Aorta (tissue), 5 donors: Measurements from ENCODE around the gene TENM4. TPM values are rescaled to one million over a fixed set of nuclear protein-coding genes. Genes with fewer than 3 reads are reported as not detected.

Experiments used
- ATAC-seq: fragments of 200-7000 bp; cut with Tn5 transposase; one replicate; pipeline ENCODE4 v1.9.1; 2022; ENCODE audit warnings: moderate library complexity; ENCODE audit not compliant: low FRiP score
- DNase-seq, 2 donors: peaks; one replicate each; pipeline ENCODE4 v3.0.0-alpha.2; 2020
- H3K27ac ChIP-seq, 2 donors: one replicate each; pipeline ENCODE4 v1.5.1; 2013; ENCODE audit warnings: low read length in 2 of 2, mild to moderate bottlenecking in 2 of 2, moderate library complexity in 2 of 2, control low read depth in 1 of 2, inconsistent platforms in 1 of 2, low read depth in 1 of 2
- H3K27me3 ChIP-seq, 2 donors: one replicate each; pipeline ENCODE4 v1.6.1; 2013; ENCODE audit warnings: control low read depth in 1 of 2, low read length in 1 of 2, mild to moderate bottlenecking in 1 of 2, moderate library complexity in 1 of 2; ENCODE audit not compliant: insufficient read depth in 2 of 2, control insufficient read depth in 1 of 2
- H3K36me3 ChIP-seq, 2 donors: one replicate each; pipeline ENCODE4 v1.6.1; 2013; ENCODE audit warnings: control low read depth in 1 of 2, low read length in 1 of 2, mild to moderate bottlenecking in 1 of 2; ENCODE audit not compliant: insufficient read depth in 2 of 2, control insufficient read depth in 1 of 2
- H3K4me1 ChIP-seq, 2 donors: one replicate each; pipeline ENCODE4 v1.6.1; 2013; ENCODE audit warnings: low read length in 2 of 2, control low read depth in 1 of 2, mild to moderate bottlenecking in 1 of 2, moderate library complexity in 1 of 2; ENCODE audit not compliant: insufficient read depth in 2 of 2, control insufficient read depth in 1 of 2
- H3K4me3 ChIP-seq, 2 donors: one replicate each; pipeline ENCODE4 v1.5.1; 2013; ENCODE audit warnings: low read length in 2 of 2, control low read depth in 1 of 2, mild to moderate bottlenecking in 1 of 2
- H3K9me3 ChIP-seq: one replicate; pipeline ENCODE4 v1.6.1; 2013; ENCODE audit warnings: mild to moderate bottlenecking, low read length; ENCODE audit not compliant: control insufficient read depth
- WGBS, 2 donors: extraction: QIAGEN DNeasy Blood & Tissue Kit; methylation state at CpG; one replicate each; pipeline ENCODE4 v1.1.7; 2013; 5-methylcytosine and 5-hydroxymethylcytosine counted together
- intact Hi-C, 2 donors: fragments of 100-400 bp; cut with DNase I; formaldehyde crosslinking; loops; one replicate each; pipeline versions ENCODE4 v1.14.2 to v1.15.0; 2022
- polyA plus RNA-seq, 2 donors: library from polyadenylated mRNA; stranded (reverse); fragments of 200-250 nt; gene quantifications; one replicate each; pipeline ENCODE4 v1.2.3, GENCODE V29; 2013
- total RNA-seq, 2 donors: library from RNA; stranded (reverse); fragmentation: NEBNext Ultra II Directional; extraction: Animal tissue kit (Norgen Biotek cat#: 25700); gene quantifications; one replicate each; pipeline ENCODE4 v1.2.1, GENCODE V29; 2021
- donor health status: healthy with polysubstance abuse.
- donor health status: Bipolar disorder and iron deficiency.
- donor health status: DM: no; HTN: no; CAD: no.
- donor health status: DM: no; HTN: no; CAD: no.
- donor health status: DM: yes; HTN: yes; CAD: no.

Gene TENM4
- total and polyA plus RNA-seq, 4 donors: 0.20 to 9.1 (median 2.5) TPM

GRCh38 chr11:79285756-79286155 is 155.1 kb downstream of the TENM4 start:
- Histone ChIP-seq H3K4me1 (no peaks in the 10 kb centered on the region), H3K27ac (no peak overlapping the region), H3K36me3 (no peaks in the 10 kb centered on the region), H3K27me3 (no peaks in the 10 kb centered on the region), H3K9me3 (no peaks in the 10 kb centered on the region), H3K4me3 (no peak overlapping the region)
- ATAC-seq: no peak
- 20 to 41% methylated on average over 2 of the region's 2 CpGs for WGBS, 2 donors
- no peak for DNase-seq
- intact Hi-C loops: no loop called here

- H3K36me3 ChIP-seq: no peaks in the 10 kb centered on the region
- H3K27me3 ChIP-seq: no peaks in the 10 kb centered on the region
- no peaks in the 10 kb centered on the region for H3K9me3 ChIP-seq
- WGBS, 2 donors: 40 to 42% methylated on average over 2 of the region's 2 CpGs
- no peak overlapping the region for H3K4me3 ChIP-seq
- ATAC-seq (no peak), DNase-seq (no peak)
- H3K4me1 ChIP-seq: no peaks in the 10 kb centered on the region
- intact Hi-C loops: no loop called here
- no peak overlapping the region for H3K27ac ChIP-seq
Observed at GRCh38 chr11:79276736-79277325, 164.0 kb downstream of the TENM4 start.

- WGBS, 2 donors: 58 to 85% methylated on average over 9 of the region's 9 CpGs
- H3K4me3 ChIP-seq: no peak overlapping the region
- H3K36me3 ChIP-seq: no peaks in the 10 kb centered on the region
- ATAC-seq (no peak), DNase-seq (no peak)
- intact Hi-C loops: no loop called here
- H3K27ac ChIP-seq: no peak overlapping the region
- H3K27me3 ChIP-seq: no peaks in the 10 kb centered on the region
- H3K9me3 ChIP-seq: no peaks in the 10 kb centered on the region
- no peaks in the 10 kb centered on the region for H3K4me1 ChIP-seq
Observed at GRCh38 chr11:79274636-79275331, 166.0 kb downstream of the TENM4 start.

GRCh38 chr11:79273781-79274180 is 167.0 kb downstream of the TENM4 start:
- ATAC-seq: no peak
- DNase-seq: no peak
- intact Hi-C loops: no loop called here
- 95 to 97% methylated on average over 3 of the region's 3 CpGs for WGBS, 2 donors
- Histone ChIP-seq H3K27me3 (no peaks in the 10 kb centered on the region), H3K27ac (no peak overlapping the region), H3K36me3 (no peaks in the 10 kb centered on the region), H3K9me3 (no peaks in the 10 kb centered on the region), H3K4me3 (no peak overlapping the region), H3K4me1 (no peaks in the 10 kb centered on the region)

GRCh38 chr11:79269611-79270307 is 171.1 kb downstream of the TENM4 start:
- Histone ChIP-seq H3K27me3 (no peaks in the 10 kb centered on the region), H3K36me3 (no peaks in the 10 kb centered on the region), H3K9me3 (no peaks in the 10 kb centered on the region), H3K4me3 (no peak overlapping the region), H3K27ac (no peak overlapping the region), H3K4me1 (no peaks in the 10 kb centered on the region)
- ATAC-seq (no peak), DNase-seq (no peak)
- intact Hi-C loops: no loop called here
- WGBS, 2 donors: 79 to 83% methylated on average over 6 of the region's 6 CpGs

- no peak for DNase-seq
- no peak for ATAC-seq
- Histone ChIP-seq H3K4me1 (no peaks in the 10 kb centered on the region), H3K36me3 (peaks cover 0 to 1% of the 10 kb centered on the region in 2 donors), H3K9me3 (no peaks in the 10 kb centered on the region), H3K4me3 (no peak overlapping the region), H3K27ac (no peak overlapping the region), H3K27me3 (no peaks in the 10 kb centered on the region)
- 96% methylated on average over 1 of the region's 1 CpG for WGBS, 2 donors
- intact Hi-C loops: no loop called here
Observed at GRCh38 chr11:79266396-79266795, 174.4 kb downstream of the TENM4 start.

- intact Hi-C loops: no loop called here
- Histone ChIP-seq H3K27me3 (no peaks in the 10 kb centered on the region), H3K4me1 (no peaks in the 10 kb centered on the region), H3K9me3 (no peaks in the 10 kb centered on the region), H3K4me3 (no peak overlapping the region), H3K36me3 (peaks cover 0 to 1% of the 10 kb centered on the region in 2 donors), H3K27ac (no peak overlapping the region)
- ATAC-seq (no peak), DNase-seq (no peak)
- WGBS, 2 donors: 72 to 93% methylated on average over 4 of the region's 4 CpGs
Observed at GRCh38 chr11:79265756-79266322, 175.0 kb downstream of the TENM4 start.

- Histone ChIP-seq H3K4me3 (no peak overlapping the region), H3K27ac (no peak overlapping the region), H3K27me3 (no peaks in the 10 kb centered on the region), H3K4me1 (no peaks in the 10 kb centered on the region), H3K9me3 (no peaks in the 10 kb centered on the region), H3K36me3 (peaks cover 0 to 1% of the 10 kb centered on the region in 2 donors)
- DNase-seq (no peak), ATAC-seq (no peak)
- 89 to 90% methylated on average over 6 of the region's 6 CpGs for WGBS, 2 donors
- intact Hi-C loops: no loop called here
Observed at GRCh38 chr11:79264284-79264683, 176.5 kb downstream of the TENM4 start.
